ENCODE measurements around the gene ABCC1. TPM values are rescaled to one million over a fixed set of nuclear protein-coding genes. Genes with fewer than 3 reads are reported as not detected.

The ABCC1 gene
- total RNA-seq, 1 experiment from 2014 or later, result 56.4 TPM

- H4K20me1 ChIP-seq (ENCODE audit: control insufficient read depth, insufficient read depth, insufficient read length), result no peaks in the 10 kb centered on the region
- H2AK5ac ChIP-seq (ENCODE audit: insufficient read length, low read length), result no peak overlapping the region
- no peak overlapping the region for H3K4ac ChIP-seq (ENCODE audit: low read depth, low read length)
- H3K9me3 Mint-ChIP-seq, result no peaks in the 10 kb centered on the region
- no peak overlapping the region for H4K8ac ChIP-seq (replicated peaks; ENCODE audit: insufficient read length, low read depth, low read length)
- no peak for DNase-seq
- no peaks in the 10 kb centered on the region for H3K79me1 ChIP-seq (ENCODE audit: insufficient read depth, low read depth, low read length, poor library complexity, severe bottlenecking)
- H2BK12ac ChIP-seq (ENCODE audit: insufficient read length, low read depth, low read length), result no peak overlapping the region
- WGBS (ENCODE audit: extremely low coverage, insufficient read length, low lambda C conversion rate), result no CpG with 5 or more reads among the region's 8 CpGs
- H3K9me3 ChIP-seq (ENCODE audit: control insufficient read depth, low read depth, low read length), result no peaks in the 10 kb centered on the region
- H3K14ac ChIP-seq (ENCODE audit: insufficient read depth, low read length), result no peak overlapping the region
- H2BK120ac ChIP-seq (ENCODE audit: low read depth, low read length, poor library complexity, severe bottlenecking), result no peak overlapping the region
- H4K5ac ChIP-seq (ENCODE audit: insufficient read length, low read depth, low read length), result no peak overlapping the region
- H3K4me2 ChIP-seq (ENCODE audit: insufficient read depth, insufficient read length, low read length), result no peak overlapping the region
- H2AFZ ChIP-seq (ENCODE audit: low read length), result no peak overlapping the region
- no peak overlapping the region for H3K23ac ChIP-seq (ENCODE audit: insufficient read length, low read depth, low read length)
- no peaks in the 10 kb centered on the region for H3K4me1 ChIP-seq (ENCODE audit: insufficient read depth, low read length)
- no peaks in the 10 kb centered on the region for H3K79me2 ChIP-seq (ENCODE audit: insufficient read depth, low read length)
- no peak overlapping the region for H4K91ac ChIP-seq (ENCODE audit: insufficient read length, low read depth, low read length)
- H3K9ac ChIP-seq (ENCODE audit: extremely low read depth, insufficient read length, low read length), result no peak overlapping the region
- H3K18ac ChIP-seq (ENCODE audit: insufficient read length, low read depth, low read length), result no peak overlapping the region
- no peak overlapping the region for H2BK20ac ChIP-seq (ENCODE audit: low read depth, low read length, poor library complexity, severe bottlenecking)
- H3K4me3 Mint-ChIP-seq, result no peak overlapping the region
- no peak for TF ChIP-seq CTCF (conservative IDR thresholded peaks at IDR 0.05)
- peaks cover 31 to 79% (median 66%) of the 10 kb centered on the region in 3 experiments; a peak in 6 of 7 replicates for H3K36me3 Mint-ChIP-seq (ENCODE audit: insufficient read depth in 1 of 3, low read depth in 3 of 3)
- no peak overlapping the region for H2BK5ac ChIP-seq (ENCODE audit: insufficient read length, low read length)
- H3K27me3 ChIP-seq (ENCODE audit: insufficient read depth, low read length), result no peaks in the 10 kb centered on the region
- H3K23me2 ChIP-seq (ENCODE audit: insufficient read length, low read depth, low read length, poor library complexity, severe bottlenecking), result no peaks in the 10 kb centered on the region
- H3K27me3 Mint-ChIP-seq (ENCODE audit: low read depth), result no peaks in the 10 kb centered on the region
- no peak overlapping the region for H3K56ac ChIP-seq (ENCODE audit: insufficient read length, low read depth, low read length)
- no peak overlapping the region for H3T11ph ChIP-seq (ENCODE audit: low read length)
- no peak overlapping the region for H3K27ac ChIP-seq (ENCODE audit: insufficient read length, low read depth, low read length)
- peak overlapping the region in 2 of 3 experiments; percentile 85 to 88; a peak in 3 of 7 replicates for H3K27ac Mint-ChIP-seq
- no peak overlapping the region for H2BK15ac ChIP-seq (ENCODE audit: low read depth, low read length)
- peaks cover 6% of the 10 kb centered on the region in 2 experiments for H3K4me1 Mint-ChIP-seq
Measured at GRCh38 chr16:16109453-16110110, 160.2 kb downstream of the ABCC1 start.
